SK-N-MC (cell line): ENCODE measurements around the gene DAND5.

ENCODE experiments used
- EZH2 ChIP-seq: fragments of 200-600 bp; sonication (generic); IDR thresholded peaks from one replicate; pipeline ENCODE4 v1.6.1; 2017; ENCODE audit warnings: antibody characterized with exemption
- POLR2AphosphoS5 ChIP-seq: IDR thresholded peaks from 2 replicates; pipeline ENCODE4 v1.6.1; 2012; ENCODE audit warnings: mild to moderate bottlenecking, low read depth, low read length, borderline replicate concordance

GRCh38 chr19:12967907-12968306 lies 1.5 kb upstream of the DAND5 start:
- TF ChIP-seq POLR2AphosphoS5 (no peak), EZH2 (no peak)
